Measurements from ENCODE around the gene DGCR2.
"Not testable (repeated sequence)": the region's sequence is repeated elsewhere in the genome, so short reads cannot be mapped to it uniquely, and the experiment has no call there.

- not testable (repeated sequence) for TF ChIP-seq CTCF, EZH2 (IDR thresholded peaks at IDR 0.05)
These were observed 36.4 kb upstream of the DGCR2 start for GRCh38 chr22:19158649-19159048.
